NCI-H128 (cell line): ENCODE results near the gene SCN11A.
A peak's percentile ranks its signal among the peaks of the same experiment; 100 is the strongest.

Source experiments
- DNase-seq: peaks from one replicate; lab custom pipeline; 2025; ENCODE audit not compliant: unreplicated experiment; lab: John Stamatoyannopoulos, UW

SCN11A gene

GRCh38 chr3:39051649-39052561 is at the start of gene SCN11A, which contains the start of gene WDR48:
SCN11A (minus strand) TSS chr3:39051944; CDS start chr3:38950362, 101,582 bp downstream.
WDR48 (plus strand) TSS chr3:39052016; CDS start chr3:39052026, 10 bp downstream.
- peak; percentile 81 for DNase-seq

- no peak for DNase-seq
Measured at GRCh38 chr3:39101022-39101689, 49.4 kb upstream of the SCN11A start.

DNA sequence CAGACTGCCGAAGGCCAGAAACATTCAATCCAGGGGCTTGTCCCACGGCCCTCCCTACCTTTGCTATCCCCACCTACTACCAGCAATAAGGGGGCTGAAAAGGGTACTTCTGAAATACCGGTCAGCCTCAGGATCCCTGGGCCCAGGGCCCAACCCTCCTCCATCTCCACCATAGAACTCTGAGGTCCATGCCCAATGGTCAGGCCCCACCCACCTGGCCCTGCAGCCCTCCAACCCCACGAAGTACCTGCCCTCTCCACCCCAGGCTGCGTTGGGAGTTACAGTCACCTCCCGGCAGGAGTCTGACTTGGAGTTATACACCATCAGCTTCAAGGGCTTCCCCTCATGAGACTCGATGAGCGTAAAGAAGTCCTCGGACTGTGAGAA is 48.7 kb upstream of the SCN11A start:
- no peak for DNase-seq

DNA sequence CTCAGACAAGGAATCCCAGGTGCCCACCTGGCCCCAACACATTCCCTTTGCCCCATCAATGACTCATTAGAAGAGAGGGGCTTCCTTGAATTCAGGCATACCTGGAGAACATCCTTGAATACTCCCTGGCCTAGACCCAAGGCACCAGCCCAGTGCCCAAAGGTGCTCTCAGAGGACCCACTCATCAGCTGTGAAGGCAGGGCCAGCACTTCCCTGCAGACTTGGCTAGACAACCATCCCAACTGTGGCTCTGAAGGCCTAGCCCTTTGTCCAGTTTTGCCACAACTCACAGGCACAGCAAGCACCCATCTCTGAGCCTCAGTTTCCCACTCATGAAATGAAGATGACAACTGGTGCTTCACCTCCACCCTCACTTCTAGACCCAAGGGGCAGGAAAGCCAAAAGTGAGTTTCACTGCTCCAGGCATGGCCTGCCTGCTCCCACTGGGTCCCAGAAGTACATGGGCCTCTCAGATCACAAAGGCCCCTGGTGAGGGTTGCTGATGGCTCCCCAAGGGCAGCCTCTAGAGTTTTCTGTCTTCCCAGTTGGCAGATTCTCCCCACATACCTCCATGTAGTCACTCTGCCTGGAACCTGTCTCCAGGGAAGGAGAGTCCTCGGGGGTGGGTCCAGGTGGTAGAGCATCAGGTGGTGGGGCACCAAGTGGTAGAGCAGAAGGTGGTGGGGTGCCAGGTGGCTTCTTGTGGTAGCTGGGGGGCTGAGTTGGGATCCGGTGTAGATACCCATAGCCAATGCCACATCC is 48.2 kb upstream of the SCN11A start:
- DNase-seq = no peak

DNA sequence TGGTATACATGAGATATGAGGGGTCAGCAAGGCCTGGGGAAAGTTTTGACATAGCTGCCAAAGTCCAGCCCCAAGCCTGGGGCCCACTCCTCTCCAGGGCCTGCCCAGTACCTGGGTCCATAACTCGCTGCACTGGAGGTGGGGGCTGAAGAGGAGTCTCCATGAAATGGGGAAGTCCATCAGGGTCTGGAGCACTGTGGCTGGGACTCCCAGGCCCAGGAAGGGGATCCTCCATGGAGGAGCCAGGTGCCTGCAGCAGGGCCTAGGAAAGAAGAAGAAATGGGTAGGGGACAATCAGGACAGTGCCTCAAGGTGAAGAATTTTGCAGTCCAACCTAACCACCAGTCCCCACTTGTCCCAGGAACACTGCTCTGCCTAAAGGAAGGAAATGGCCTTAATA is 47.5 kb upstream of the SCN11A start:
- no peak for DNase-seq

- DNase-seq = no peak
Measured at GRCh38 chr3:39098473-39099000, 46.8 kb upstream of the SCN11A start.

DNA sequence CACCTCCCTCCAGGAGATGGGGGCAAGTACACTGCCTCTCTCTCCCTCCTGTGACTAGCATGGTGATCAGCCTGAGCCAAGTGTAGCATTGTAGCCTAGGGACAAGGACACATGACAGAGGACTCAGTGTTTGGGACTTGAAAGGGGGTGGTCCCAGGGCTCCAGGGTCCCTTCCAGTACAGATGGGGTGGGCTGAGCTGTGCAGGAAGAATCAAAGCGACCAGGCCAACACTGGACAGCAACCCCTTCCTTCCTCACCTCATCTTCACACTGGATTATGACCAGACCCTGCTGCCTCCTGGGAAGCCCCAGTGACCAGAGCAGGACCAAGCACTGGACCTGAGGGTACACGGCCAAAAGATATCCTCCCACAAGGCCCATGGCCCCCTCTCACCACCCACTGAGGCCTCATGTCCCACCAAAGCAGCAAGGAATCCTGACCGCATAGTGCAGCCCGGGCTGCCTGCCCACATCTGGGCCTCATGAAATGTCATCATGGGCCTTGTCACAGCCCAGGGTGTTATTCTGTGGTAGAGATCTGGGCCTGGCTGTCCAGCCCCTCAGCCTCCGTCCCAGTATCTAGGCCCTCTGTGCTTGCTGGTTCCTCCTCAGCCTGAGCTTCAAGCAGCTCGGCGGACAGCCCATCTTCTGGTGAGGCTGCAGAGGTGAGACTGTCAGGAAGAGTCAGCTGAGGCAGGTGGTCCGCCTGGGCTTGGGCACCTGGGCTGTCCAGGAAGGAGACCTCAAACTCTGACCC is 46.1 kb upstream of the SCN11A start:
- no peak for DNase-seq

DNA sequence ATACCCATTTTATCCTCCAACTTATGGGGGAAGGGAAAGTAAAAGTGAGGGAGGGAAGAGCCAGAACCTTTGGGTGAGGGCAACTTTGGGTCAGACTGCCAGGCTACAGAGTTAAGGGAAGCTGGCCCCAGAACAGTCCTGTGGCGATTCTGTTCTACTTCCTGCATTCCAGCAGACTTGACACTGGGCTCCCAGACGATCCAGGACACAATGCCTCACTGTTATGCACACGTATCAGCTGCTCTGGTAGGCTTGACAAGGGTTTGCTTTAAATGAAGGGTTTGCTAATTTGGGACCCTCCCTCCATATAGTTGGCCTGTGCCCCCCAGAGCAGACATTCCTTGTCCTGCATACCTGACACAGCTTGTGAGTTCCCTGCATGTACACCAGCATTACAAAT is 45.0 kb upstream of the SCN11A start:
- DNase-seq = no peak

GRCh38 chr3:39095778-39096177 is 44.0 kb upstream of the SCN11A start:
- no peak for DNase-seq

GRCh38 chr3:39094851-39095677 is 43.3 kb upstream of the SCN11A start:
- DNase-seq = no peak

- DNase-seq = no peak
Measured at GRCh38 chr3:39090922-39091321, 39.2 kb upstream of the SCN11A start.

DNA sequence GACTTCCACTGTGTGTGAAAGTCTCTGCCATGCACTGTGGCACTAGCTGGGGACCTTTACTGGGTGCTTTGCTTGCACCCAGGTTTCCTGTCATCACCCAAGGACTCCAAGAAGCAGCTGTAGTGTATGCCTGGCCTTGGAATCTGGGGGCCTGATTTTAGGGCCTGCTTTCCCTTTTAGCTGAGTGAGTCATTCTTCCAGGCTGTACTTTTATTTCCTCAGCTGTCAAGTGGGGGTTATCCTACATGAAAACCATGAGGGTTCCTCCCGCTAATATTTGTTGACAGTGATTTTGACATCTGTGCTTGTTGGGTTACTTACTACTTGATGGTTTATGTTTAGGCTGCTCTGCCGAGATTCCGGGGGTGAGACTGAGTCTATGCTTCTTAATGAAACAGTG is 37.1 kb upstream of the SCN11A start:
- DNase-seq = no peak

- no peak for DNase-seq
Measured at GRCh38 chr3:39088456-39088855, 36.7 kb upstream of the SCN11A start.

GRCh38 chr3:39086144-39086543 is 34.4 kb upstream of the SCN11A start:
- DNase-seq = no peak

GRCh38 chr3:39082666-39083313 is 31.0 kb upstream of the SCN11A start:
- DNase-seq = no peak

GRCh38 chr3:39080026-39080425 is 28.3 kb upstream of the SCN11A start:
- no peak for DNase-seq

DNA sequence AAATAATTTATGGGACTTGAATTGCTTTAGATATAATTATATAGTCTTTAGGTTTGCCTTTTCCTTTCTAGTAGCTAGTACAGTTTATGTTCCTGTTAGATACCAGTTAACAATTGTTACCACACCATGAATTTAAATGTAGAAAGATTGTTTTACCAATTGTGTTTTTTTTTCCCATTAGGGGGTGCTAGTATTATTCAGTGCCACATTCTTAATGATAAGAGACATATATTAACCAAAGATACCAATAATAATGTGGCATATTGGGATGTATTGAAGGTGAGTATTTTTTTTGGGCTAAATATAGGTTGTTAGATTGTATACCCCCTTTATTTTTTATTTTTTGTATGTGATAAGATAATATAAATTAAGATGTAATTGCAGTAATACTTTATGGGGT is 27.8 kb upstream of the SCN11A start:
- no peak for DNase-seq

- no peak for DNase-seq
Measured at GRCh38 chr3:39075910-39076309, 24.2 kb upstream of the SCN11A start.

GRCh38 chr3:39068556-39068955 is 16.8 kb upstream of the SCN11A start:
- no peak for DNase-seq
